DOHH2 (cell line): ENCODE results near the gene GIPC1.

Experiments used
- EZH2phosphoT487 ChIP-seq: fragments of 200-600 bp; sonication (generic); IDR thresholded peaks from 2 replicates; pipeline ENCODE4 v1.6.1; 2017; ENCODE audit warnings: borderline replicate concordance, mild to moderate bottlenecking, antibody characterized with exemption, low read length, moderate library complexity, mixed read lengths
- TF ChIP-seq, protein P1 (sequence below): fragments of 200-600 bp; sonication (generic); IDR thresholded peaks from one replicate; pipeline ENCODE4 v1.5.1; 2014; ENCODE audit warnings: antibody characterized with exemption, mild to moderate bottlenecking, low read depth, low read length; ENCODE audit not compliant: poor library complexity, severe bottlenecking

DNA sequence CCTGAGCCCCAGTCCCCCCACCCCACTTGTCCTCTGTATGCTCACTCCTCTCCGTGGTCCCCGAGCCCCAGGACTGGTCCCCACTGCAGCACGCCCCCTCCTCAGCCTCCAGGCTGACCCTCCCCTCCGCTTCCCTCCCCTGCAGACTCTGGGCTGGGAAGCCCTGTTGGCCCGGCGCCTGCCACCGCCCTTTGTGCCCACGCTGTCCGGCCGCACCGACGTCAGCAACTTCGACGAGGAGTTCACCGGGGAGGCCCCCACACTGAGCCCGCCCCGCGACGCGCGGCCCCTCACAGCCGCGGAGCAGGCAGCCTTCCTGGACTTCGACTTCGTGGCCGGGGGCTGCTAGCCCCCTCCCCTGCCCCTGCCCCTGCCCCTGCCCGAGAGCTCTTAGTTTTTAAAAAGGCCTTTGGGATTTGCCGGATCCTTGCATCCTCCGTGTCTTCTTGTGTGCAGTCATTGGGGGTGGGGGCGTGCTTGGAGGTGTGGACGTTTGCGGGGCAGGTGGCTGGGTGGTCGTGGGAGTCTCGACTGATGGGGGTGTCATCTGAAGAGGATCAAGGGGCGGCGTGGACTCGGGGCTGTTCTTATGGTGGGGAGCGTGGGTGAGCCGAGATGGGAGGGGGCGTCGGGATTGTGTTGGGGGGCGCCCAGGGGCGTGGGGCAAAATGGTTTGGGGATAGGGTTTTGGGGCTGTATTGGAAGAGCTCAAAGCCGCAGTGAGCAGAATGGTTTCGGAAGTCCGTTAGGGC is 24.3 kb downstream of the GIPC1 start:
- TF ChIP-seq, protein P1, sequence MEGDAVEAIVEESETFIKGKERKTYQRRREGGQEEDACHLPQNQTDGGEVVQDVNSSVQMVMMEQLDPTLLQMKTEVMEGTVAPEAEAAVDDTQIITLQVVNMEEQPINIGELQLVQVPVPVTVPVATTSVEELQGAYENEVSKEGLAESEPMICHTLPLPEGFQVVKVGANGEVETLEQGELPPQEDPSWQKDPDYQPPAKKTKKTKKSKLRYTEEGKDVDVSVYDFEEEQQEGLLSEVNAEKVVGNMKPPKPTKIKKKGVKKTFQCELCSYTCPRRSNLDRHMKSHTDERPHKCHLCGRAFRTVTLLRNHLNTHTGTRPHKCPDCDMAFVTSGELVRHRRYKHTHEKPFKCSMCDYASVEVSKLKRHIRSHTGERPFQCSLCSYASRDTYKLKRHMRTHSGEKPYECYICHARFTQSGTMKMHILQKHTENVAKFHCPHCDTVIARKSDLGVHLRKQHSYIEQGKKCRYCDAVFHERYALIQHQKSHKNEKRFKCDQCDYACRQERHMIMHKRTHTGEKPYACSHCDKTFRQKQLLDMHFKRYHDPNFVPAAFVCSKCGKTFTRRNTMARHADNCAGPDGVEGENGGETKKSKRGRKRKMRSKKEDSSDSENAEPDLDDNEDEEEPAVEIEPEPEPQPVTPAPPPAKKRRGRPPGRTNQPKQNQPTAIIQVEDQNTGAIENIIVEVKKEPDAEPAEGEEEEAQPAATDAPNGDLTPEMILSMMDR = no peak
- no peak for TF ChIP-seq EZH2phosphoT487
